WI38 (cell line): ENCODE results near the gene SLC25A1.
"Not testable (repeated sequence)": the region's sequence is repeated elsewhere in the genome, so short reads cannot be mapped to it uniquely, and the experiment has no call there.

ENCODE experiments used
- H3K4me3 ChIP-seq: 2 replicates; pipeline ENCODE4 v1.5.1; 2011; ENCODE audit warnings: low read depth, mild to moderate bottlenecking, control low read depth, low read length
- TF ChIP-seq, protein P1 (sequence below): IDR thresholded peaks from 2 replicates; pipeline ENCODE4 v1.5.1; 2012; ENCODE audit warnings: low read depth, mild to moderate bottlenecking, control low read depth, low read length

Gene SLC25A1

GRCh38 chr22:19169002-19169946 lies 9.3 kb downstream of the SLC25A1 start:
- TF ChIP-seq, protein P1, sequence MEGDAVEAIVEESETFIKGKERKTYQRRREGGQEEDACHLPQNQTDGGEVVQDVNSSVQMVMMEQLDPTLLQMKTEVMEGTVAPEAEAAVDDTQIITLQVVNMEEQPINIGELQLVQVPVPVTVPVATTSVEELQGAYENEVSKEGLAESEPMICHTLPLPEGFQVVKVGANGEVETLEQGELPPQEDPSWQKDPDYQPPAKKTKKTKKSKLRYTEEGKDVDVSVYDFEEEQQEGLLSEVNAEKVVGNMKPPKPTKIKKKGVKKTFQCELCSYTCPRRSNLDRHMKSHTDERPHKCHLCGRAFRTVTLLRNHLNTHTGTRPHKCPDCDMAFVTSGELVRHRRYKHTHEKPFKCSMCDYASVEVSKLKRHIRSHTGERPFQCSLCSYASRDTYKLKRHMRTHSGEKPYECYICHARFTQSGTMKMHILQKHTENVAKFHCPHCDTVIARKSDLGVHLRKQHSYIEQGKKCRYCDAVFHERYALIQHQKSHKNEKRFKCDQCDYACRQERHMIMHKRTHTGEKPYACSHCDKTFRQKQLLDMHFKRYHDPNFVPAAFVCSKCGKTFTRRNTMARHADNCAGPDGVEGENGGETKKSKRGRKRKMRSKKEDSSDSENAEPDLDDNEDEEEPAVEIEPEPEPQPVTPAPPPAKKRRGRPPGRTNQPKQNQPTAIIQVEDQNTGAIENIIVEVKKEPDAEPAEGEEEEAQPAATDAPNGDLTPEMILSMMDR = no peak

GRCh38 chr22:19168088-19168890 lies 10.2 kb downstream of the SLC25A1 start:
- no peak overlapping the region for H3K4me3 ChIP-seq

More at GRCh38 chr22:19169002-19169946, 9.3 kb downstream of the SLC25A1 start:
- H3K4me3 ChIP-seq = peak overlapping the region; percentile 16; the same call in 1 of the 2 replicates

GRCh38 chr22:19167106-19167869 lies 11.2 kb downstream of the SLC25A1 start:
- TF ChIP-seq, protein P1 = no peak
- no peak overlapping the region for H3K4me3 ChIP-seq

More at GRCh38 chr22:19168088-19168890, 10.2 kb downstream of the SLC25A1 start:
- TF ChIP-seq, protein P1 = no peak

GRCh38 chr22:19166421-19166820 lies 12.1 kb downstream of the SLC25A1 start:
- H3K4me3 ChIP-seq = no peak overlapping the region
- TF ChIP-seq, protein P1 = no peak

GRCh38 chr22:19164425-19164824 lies 14.1 kb downstream of the SLC25A1 start:
- TF ChIP-seq, protein P1 = no peak
- no peak overlapping the region for H3K4me3 ChIP-seq

DNA sequence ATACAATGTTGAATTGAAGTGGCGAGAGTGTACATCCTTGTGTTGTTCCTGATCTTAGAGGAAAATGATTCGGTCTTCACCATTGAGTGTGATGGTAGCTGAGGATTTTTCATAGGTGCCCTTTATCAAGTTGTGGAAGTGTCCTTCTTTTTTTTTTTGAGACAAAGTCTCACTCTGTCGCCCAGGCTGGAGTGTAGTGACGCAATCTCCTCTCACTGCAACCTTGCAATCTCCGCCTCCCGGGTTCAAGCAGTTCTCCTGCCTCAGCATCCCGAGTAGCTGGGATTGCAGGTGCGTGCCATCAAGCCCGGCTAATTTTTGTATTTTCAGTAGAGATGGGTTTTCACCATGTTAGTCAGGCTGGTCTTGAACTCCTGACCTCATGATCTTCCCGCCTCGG lies 19.9 kb downstream of the SLC25A1 start:
- not testable (repeated sequence) for H3K4me3 ChIP-seq

- not testable (repeated sequence) for H3K4me3 ChIP-seq
Measured at GRCh38 chr22:19156109-19156508, 22.4 kb downstream of the SLC25A1 start.
